ENCODE measurements around the gene KAT6B.

GRCh38 chr10:75032119-75032518 is 205.7 kb downstream of the KAT6B start:
- TF ChIP-seq BMI1 (IDR thresholded peaks at IDR 0.05; ENCODE audit: borderline replicate concordance) (no peak), NBN (IDR thresholded peaks at IDR 0.05) (no peak), EZH2 (IDR thresholded peaks at IDR 0.05; ENCODE audit: borderline replicate concordance, control insufficient read depth, low read depth, low read length) (no peak), ZBTB11 (CRISPR knock-in tag; IDR thresholded peaks at IDR 0.05) (no peak)
